Fibroblast of peridontal ligament (primary cell): Measurements from ENCODE around the gene KRT9.
A peak's percentile ranks its signal among the peaks of the same experiment; 100 is the strongest.

Experiments used
- DNase-seq: peaks from one replicate; pipeline ENCODE4 v3.0.0-alpha.2; 2010; ENCODE audit errors: extremely low read depth

Gene KRT9

GRCh38 chr17:41528959-41529353 is 42.9 kb downstream of the KRT9 start:
- no peak for DNase-seq

DNA sequence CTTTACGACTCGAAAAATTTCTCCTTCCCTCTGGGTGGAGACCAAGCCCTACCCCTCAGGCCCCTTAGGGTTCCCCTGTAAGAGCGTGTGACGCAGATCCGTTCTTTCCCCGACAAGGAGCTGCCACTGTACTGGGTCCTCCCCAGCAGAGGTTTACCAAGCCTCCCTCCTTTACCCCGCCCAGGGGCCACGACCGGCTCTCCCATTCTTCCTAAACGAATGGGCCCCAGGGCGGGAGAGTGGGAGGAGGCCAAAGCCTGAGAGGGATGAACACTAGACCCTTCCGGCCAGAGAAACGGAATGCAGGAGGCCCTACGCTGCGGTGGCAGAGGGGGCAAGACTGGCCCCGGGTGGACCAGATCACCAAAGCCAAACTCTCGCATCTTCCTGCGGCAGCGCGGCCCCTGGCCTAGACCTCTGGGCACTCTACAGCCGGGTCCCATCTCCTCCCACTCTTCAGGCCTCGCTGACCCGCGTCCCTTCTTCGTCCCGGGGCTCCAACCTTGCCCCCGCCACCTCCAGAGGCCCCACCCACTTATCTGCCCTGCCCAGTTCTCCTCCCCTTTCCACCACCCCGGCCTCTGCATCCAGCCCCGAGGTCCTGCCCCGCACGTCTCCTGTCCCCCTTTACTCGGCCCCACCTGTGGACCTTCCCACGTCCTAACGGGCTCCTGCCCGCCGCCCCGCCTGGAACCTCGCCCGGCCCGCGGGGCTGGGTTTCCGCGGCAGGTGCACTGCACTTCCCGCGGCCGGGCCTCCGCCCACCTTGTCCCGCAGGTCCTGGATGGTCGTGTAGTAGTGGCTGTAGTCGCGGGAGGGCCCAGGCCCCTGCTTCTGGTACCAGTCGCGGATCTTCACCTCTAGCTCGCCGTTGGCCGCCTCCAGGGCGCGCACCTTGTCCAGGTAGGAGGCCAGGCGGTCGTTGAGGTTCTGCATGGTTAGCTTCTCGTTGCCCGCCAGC is 44.5 kb downstream of the KRT9 start:
- no peak for DNase-seq

- no peak for DNase-seq
Measured at GRCh38 chr17:41524261-41524660, 47.6 kb downstream of the KRT9 start.

DNA sequence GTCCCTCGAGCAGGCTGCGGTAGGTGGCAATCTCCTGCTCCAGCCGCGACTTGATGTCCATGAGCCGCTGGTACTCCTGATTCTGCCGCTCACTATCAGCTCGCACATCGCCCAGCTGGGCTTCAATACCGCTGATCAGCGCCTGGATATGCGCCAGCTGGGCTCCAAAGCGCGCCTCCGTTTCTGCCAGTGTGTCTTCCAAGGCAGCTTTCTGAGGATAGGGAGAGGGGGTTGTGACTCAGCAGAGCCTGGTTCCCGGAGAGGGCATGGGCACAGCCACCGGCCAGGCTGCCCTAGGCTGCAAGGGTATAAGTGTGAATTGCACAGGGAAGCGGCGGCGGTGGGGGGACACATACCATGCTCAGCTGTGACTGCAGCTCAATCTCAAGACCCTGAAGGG is 48.1 kb downstream of the KRT9 start:
- DNase-seq: no peak

DNA sequence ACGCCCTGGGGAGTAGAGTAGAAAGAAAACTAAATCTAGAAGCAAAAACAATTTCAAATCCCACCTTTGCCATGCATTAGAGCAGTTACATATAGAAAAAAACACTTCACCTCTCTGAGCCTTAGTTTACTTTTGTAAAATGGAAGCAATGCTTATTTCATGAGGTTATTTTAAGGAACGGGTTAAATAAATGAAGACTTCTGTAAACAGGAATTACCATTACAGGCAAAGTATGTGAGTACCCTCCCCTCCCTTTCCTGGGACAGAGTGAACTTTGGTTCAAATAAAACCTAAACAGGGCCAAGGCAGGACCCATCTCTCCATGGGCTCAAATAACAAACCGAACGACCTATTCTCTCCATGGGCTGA is 48.6 kb downstream of the KRT9 start:
- no peak for DNase-seq

DNA sequence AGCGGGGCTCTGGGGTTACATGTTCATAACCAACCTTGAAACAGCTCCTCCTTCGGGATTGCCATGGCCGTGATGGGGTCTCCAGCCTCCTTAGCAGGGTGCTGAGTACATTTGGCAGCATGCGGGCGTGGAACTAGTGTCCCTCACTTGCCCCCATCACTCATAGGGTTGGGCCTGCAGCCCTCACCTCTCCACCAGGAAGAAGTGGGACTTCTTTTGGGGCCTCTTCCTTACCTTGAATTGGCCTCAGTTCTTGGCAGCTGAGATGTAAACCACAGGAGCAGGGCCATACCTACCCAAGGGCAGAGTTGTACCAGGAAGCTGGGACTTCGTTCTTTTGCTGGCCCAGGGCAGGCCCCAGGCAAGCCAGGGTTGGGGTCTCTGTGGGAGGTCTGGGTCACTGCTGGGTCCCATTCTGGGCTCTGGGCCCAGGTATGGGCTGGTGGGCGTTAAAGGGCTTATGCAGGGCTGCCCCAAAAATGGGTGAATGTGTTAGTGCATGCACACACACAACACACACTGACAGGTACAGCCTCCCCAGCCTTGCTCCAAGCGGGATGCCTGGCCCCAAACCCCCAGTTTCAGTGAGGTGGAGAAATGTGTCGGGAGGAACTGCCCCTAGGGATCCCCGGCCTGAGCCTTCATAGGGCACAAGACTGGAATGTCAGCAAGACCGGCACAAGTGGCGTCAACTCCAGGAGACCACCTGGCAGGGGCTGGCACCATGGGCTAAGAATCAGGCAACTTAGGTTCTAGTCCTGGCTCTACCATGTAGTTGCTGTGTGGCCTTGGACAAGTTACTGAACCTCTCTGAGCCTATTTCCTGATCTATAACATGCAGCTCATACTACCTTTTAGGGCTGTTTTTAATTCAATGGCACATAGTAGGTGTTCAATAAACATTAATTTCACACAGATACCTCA is 49.3 kb downstream of the KRT9 start:
- DNase-seq: no peak

DNA sequence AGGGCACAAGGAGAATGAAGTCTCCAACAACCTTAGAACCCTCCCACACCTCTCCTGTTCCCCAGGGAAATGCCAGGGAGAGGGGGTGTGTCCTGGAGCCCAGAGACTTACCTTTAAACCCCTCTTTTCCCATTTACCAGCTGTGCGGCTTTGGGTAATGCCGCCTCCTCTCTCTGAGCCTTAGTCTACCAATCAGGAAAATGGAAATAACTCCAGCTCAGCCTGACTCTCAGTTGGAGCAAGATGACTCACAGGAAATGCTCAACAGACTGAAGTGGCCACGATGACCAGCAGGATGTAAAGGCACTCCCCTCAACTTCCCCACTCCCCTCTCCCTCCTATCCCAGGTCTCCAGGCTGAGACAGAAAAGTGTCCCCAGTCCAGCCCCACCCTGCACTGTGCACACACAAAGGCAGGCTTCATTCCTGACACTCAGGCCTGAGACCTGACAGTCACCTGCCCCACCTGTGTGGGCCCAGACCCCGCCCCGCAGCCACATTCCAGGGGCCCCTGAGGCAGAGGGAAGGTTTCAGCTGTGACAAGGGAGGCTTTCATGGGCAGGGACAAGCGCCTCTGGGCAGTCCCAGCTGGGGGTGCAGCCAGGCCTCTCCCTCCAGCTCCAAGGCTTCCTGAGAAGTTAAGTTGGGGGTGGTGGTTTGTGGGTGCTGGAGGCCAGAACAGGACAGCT is 50.1 kb downstream of the KRT9 start:
- peak; percentile 53 for DNase-seq

- no peak for DNase-seq
Measured at GRCh38 chr17:41520821-41521521, 50.9 kb downstream of the KRT9 start.

DNA sequence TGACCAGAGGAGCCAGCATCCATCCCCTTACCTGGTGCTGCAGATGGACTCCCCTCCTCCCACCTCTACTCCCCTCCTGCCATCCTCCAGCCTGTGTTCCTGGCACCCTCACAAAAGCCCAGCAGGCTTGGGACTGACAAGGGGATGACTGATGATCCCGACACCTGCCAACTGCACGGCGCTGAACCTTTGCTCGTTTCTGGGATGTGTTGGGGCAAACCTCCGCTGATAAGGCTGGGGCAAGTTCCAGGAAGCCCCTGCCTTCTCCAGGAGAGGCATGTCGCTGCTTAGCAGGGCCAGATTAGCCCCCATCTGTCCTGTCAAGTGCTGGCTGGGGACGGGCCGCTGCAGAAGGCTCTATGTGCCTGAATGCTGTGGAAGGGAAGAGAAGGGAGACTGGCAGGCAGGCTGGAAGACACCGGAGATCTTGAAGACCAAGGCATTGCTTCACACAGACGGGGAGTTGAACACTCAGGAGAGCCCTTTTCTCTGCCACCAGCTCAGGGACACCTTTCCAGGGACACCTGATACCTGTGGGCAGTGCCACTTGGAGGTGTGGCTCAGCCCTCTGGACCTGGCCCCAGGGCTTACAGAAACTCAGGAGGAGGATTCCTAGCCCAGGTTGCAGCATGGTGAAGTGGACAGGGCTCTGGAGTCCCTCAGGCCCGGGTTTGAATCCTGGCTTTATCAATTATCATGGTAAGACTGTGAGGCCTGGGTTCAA is 52.2 kb downstream of the KRT9 start:
- DNase-seq: no peak

DNA sequence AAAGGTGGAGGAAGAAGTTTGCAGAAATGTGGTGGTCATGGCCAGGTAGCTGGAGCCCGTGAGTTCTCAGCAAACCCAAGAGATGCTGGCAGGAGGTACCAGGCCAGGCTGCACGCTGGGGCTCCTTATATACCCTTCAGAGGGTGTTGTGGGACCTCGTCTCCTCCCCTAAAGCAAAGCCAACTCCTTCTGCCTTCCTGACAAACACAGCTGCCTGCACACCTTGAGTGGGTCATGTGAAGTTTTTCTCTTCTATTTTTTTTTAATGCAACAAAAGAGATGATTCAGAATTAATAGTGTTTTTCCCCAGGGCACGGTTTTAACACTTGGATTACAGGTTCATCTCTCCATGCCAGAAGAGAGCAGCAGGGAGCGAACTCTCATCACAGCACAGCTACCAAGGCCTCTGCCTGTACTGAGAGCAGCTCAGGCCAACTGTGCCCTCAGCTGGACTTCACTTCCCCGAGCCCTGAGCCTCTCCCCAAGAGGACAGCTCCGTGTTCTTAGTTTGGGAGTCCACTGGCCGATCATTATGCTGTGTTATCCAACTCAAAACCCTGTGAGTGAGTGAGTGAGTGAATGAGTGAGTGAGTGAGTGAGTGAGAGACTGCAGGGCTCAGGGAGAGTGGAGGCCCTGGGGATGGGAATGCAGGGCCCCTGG is 52.9 kb downstream of the KRT9 start, which contains the start of gene KRT15:
Gene KRT15 (minus strand): TSS at position 102 of the 661 bp plus-strand sequence. CDS start 63 bp downstream, at position 39.
- DNase-seq: peak; percentile 14

- DNase-seq: no peak
Measured at GRCh38 chr17:41518031-41518430, 53.8 kb downstream of the KRT9 start.

- no peak for DNase-seq
Measured at GRCh38 chr17:41516830-41517283, 55.0 kb downstream of the KRT9 start.

DNA sequence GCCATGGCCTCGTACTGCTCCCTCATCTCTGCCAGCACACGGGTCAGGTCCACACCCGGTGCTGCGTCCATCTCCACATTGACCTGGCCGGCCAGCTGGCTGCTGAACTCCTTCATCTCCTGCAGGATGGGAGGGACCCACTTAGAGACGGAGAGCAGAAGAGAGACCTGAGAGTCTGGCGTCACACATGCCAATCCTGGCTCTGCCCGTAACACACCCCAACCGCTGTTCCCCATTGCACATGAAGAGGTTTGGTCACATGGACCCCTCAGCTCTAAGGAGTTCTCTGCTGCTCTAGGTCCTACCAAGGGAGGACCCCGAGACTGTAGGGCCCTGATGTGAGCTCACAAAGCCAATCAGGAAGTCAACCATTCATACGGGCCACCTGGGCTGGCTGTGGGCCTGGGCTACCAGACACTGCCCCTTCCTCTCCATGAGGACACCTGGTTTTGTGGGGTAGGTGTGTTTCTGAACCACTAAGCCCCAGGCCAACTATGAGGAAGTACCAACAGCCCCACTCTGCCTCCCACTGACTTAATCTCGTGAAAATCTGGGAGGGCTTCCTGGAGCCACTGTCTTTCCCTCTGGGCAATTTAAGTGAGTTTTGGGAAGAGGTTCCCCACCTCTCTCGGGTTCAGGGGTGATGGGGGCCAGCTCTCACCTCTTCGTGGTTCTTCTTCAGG is 55.6 kb downstream of the KRT9 start:
- DNase-seq: no peak
